Fibroblast of the conjunctiva (primary cell): ENCODE data around the gene TMUB2.
A peak's percentile ranks its signal among the peaks of the same experiment; 100 is the strongest.
"Not testable (repeated sequence)": the region's sequence is repeated elsewhere in the genome, so short reads cannot be mapped to it uniquely, and the experiment has no call there.

Source experiments
- DNase-seq: peaks from one replicate; pipeline ENCODE4 v3.0.0-alpha.2; 2010; ENCODE audit warnings: low read depth

Gene TMUB2

DNA sequence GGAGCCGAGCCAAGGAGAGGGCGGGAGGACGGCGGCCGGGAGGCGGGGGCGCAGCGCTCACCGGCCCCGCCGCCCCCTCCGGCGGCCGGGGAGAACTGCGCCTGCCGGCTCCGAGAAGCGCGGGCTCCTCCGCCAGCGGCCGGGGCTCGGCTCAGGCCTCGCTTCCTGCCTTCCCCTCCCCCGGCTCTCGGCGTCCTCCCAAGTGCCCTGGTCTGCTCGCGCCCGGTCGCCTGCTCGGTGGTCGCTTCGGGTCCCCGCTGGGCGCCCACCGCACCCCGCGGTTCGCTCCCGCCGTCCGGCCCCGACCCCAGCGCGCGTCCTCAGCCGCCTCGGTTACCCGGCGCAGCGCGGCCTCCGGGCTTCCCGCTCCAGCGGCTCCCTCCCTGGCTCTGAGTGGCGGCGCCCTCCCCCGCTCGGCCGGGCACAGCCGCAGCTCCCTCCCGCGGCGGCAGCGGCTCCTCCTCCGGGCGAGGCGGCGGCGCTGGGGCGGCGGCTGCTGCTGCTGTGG is 32.4 kb downstream of the TMUB2 start:
- DNase-seq: no peak

- no peak for DNase-seq
These were observed 32.9 kb downstream of the TMUB2 start, which contains the start of gene UBTF for GRCh38 chr17:44219616-44220212. UBTF (minus strand) TSS chr17:44219675; CDS start chr17:44218229, 1,446 bp downstream.

DNA sequence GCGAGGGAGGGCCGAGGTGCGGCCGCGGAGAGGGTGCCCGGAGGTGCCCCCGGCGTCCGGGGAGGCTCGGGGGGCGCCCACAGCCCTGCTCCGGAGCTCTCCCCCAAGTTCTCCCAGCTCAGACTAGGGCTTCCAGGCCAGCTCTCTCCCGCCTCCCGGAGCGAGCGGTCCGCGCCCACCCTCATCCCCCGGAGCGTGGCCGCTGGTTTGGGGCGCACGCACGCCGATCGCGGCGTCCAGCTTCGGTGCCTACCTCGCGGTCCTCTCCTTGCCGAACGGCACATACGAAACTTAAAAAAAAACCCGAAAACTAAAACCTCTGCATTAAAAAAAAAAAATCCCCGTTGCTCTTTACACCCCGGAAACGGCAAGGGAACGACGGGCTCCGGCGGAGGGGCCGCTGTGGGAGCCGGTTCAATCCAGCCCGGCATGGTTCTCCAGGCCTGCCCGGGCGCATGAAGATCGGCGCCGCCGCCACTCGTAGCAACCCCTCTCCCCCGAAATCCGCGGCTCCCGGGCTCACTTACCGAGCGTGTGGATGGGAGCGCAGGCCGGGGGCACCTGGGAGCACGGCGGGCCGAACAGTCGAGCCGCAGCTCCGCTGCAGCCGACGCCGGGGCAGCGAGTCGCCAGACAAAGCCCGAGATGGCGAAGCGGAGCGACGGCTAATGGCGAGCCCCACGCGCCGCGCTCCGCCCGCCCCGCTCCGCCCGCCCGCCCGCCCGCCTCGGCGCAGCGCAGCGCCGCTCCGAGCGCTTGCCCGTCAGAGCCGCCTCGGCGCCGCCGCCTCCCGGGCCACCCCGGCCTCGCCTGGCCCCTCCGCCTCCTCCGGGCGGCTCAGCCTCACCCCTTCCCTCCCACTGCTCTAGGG is 33.7 kb downstream of the TMUB2 start:
- DNase-seq: no peak

GRCh38 chr17:44221084-44221861 is 34.5 kb downstream of the TMUB2 start:
- DNase-seq: no peak

DNA sequence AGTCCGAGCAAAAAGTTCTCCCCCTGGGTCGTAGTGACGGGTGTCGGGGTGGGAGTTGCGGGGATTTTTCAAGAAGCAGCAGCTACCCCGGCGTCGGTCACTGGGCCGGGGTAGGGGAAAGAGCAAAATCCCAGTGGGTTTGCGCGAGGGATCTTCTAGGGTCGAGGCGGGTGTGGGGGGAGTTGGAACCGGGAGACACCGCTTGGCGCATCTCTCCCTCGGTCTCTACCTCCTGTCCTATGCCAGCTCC is 35.0 kb downstream of the TMUB2 start:
- DNase-seq: no peak

GRCh38 chr17:44222112-44222869 is 35.5 kb downstream of the TMUB2 start:
- no peak for DNase-seq

- peak; percentile 78 for DNase-seq
These were observed 36.8 kb downstream of the TMUB2 start for GRCh38 chr17:44223541-44224071.

GRCh38 chr17:44229090-44229489 is 42.3 kb downstream of the TMUB2 start:
- no peak for DNase-seq

DNA sequence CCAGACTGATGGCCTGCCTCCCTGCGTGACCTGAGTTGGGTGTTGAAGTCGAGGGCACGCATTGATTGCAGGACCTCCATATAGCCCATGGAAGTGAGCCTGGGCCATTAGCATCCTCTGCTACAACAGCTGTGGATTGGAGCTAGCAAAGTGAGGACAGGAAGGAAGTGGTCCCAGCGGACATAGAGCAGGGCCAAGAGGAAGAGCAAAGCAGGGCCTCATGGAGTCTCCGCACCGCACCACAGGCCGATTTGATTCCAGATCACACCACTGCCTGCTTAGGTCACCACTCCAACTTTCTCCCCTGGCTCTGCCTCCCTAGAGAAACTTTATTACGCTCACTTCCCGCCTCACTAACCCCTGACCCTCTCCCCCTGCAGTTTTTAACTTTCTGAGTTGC is 43.4 kb downstream of the TMUB2 start:
- no peak for DNase-seq

GRCh38 chr17:44232061-44232460 is 45.3 kb downstream of the TMUB2 start:
- DNase-seq: no peak

DNA sequence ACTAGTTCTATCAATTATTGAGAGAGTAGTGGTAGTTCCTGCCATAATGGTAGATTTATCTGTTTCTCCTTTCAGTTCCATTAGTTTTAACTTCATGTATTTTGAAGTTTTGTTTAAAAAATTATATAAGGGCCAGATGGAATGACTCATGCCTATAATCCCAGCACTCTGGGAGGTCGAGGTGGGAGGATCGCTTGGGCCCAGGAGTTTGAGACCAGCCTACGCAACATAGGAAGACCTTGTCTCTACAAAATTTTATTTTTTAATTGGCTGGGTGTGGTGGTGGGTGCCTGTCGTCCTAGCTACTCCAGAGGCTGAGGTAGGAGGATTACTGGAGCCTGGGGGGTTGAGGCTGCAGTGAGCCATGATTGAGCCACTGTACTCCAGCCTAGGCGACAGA is 46.8 kb downstream of the TMUB2 start:
- no peak for DNase-seq

GRCh38 chr17:44235583-44235936 is 48.8 kb downstream of the TMUB2 start:
- no peak for DNase-seq

DNA sequence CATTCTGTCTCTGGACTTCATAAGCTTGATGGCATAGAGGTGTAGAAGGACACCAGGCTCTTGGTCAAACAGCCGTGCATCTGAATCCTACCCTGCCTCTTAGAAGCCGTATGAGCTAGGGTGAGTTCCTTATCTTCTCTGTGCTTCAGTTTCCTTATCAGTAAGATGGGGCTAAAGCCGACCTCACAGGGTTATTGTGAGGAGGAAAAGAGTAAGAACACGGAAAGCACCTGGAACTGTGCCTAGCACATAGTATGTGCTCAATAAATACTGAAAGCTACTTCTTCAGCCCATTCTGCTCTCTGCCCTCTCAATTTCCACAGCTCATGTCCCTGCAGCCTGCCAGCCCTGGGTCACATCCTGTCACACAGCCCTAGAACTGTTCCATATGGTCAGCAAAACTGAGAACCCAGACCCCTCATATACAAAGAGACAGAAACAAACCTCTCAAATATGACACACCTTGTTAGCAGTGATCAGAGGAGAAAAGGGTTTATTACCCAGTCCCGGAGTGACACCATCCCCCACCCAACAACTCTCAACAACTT is 49.7 kb downstream of the TMUB2 start:
- DNase-seq: no peak

DNA sequence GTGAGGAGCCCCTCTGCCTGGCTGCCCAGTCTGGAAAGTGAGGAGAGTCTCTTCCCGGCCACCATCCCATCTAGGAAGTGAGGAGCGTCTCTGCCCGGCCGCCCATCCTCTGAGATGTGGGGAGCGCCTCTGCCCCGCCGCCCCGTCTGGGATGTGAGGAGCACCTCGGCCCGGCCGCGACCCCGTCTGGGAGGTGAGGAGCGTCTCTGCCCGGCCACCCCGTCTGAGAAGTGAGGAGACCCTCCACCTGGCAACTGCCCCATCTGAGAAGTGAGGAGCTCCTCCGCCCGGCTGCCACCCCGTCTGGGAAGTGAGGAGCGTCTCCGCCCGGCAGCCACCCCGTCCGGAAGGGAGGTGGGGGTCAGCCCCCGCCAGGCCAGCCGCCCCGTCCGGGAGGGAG is 51.1 kb downstream of the TMUB2 start:
- not testable (repeated sequence) for DNase-seq

DNA sequence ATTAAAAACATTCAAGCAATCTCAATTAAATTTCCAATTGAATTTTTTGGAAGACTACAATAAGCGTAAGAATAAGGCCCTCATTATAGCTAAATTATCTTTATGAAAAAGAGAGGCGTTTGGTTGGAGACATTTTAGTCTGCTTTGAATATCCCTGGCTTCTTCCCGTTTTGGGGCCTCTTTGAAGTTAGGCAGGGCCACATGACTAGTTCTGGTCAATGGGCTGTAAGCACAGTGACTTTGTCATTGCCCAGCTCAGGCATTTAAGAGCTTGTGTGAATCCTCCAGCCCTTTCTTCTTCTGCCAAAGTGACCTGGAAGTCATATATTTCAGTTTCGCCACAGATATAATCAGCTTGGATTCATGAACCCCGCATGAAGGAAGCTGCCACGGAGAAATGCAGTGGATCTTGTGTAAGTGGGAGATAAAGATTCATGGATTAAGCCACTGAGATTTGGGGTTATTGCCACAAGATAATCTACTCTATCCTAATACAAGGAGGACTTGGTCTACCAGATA is 54.4 kb downstream of the TMUB2 start:
- no peak for DNase-seq
